Fibroblast of lung (primary cell): Measurements from ENCODE around the gene RCN1.

Source experiments
- EZH2 ChIP-seq: IDR thresholded peaks from 2 replicates; pipeline ENCODE4 v1.5.1; 2012; ENCODE audit warnings: low read length, control low read depth, mild to moderate bottlenecking; ENCODE audit errors: missing control alignments
- TF ChIP-seq, protein P1 (sequence below), 2 donors: IDR thresholded peaks in 1 of 2; conservative IDR thresholded peaks in 1 of 2; 1 replicate in 1 of 2; 2 replicates in 1 of 2; pipeline ENCODE4 v1.5.1; 2011 to 2012; ENCODE audit warnings: low read length in 2 of 2, control low read depth in 1 of 2, inconsistent platforms in 1 of 2, low read depth in 1 of 2, mild to moderate bottlenecking in 1 of 2

DNA sequence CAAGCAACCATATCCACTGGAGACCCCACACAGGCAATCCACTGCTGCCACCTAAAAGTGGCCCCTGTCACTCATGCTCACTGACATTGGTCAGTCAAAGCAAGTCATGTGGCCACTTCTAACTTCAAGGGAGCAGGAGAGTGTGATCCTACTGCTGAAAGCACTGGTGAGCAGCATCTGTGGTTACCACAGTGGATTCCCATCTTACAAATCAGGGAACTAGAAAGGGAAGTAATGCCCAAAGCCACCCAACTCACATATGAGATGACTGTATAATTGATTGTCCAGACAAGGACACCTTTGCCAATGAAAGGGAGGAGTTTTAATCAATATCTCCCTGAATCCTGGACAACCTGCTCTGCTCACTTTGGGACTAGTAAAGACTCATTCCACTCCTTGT lies 17.7 kb downstream of the RCN1 start:
- TF ChIP-seq, protein P1, sequence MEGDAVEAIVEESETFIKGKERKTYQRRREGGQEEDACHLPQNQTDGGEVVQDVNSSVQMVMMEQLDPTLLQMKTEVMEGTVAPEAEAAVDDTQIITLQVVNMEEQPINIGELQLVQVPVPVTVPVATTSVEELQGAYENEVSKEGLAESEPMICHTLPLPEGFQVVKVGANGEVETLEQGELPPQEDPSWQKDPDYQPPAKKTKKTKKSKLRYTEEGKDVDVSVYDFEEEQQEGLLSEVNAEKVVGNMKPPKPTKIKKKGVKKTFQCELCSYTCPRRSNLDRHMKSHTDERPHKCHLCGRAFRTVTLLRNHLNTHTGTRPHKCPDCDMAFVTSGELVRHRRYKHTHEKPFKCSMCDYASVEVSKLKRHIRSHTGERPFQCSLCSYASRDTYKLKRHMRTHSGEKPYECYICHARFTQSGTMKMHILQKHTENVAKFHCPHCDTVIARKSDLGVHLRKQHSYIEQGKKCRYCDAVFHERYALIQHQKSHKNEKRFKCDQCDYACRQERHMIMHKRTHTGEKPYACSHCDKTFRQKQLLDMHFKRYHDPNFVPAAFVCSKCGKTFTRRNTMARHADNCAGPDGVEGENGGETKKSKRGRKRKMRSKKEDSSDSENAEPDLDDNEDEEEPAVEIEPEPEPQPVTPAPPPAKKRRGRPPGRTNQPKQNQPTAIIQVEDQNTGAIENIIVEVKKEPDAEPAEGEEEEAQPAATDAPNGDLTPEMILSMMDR (conservative IDR thresholded peaks at IDR 0.05 in 1 of 2, IDR thresholded peaks at IDR 0.05 in 1 of 2; ENCODE audit: low read depth in 1 of 2, low read length in 2 of 2): no peak
- no peak for TF ChIP-seq EZH2
